Kidney epithelial cell (primary cell): ENCODE data around the gene ASTN1. TPM values are rescaled to one million over a fixed set of nuclear protein-coding genes. Genes with fewer than 3 reads are reported as not detected.

Experiments
- DNase-seq: peaks from one replicate; pipeline ENCODE4 v3.0.0-alpha.2; 2010; ENCODE audit warnings: low read depth
- H3K27me3 ChIP-seq: 2 replicates; pipeline ENCODE4 v1.6.0; 2011; ENCODE audit warnings: low read length; ENCODE audit not compliant: control insufficient read depth, insufficient read depth
- H3K36me3 ChIP-seq: 2 replicates; pipeline ENCODE4 v1.5.1; 2011; ENCODE audit warnings: low read length; ENCODE audit not compliant: control insufficient read depth, insufficient read depth
- H3K4me3 ChIP-seq: 2 replicates; pipeline ENCODE4 v1.5.1; 2011; ENCODE audit warnings: low read depth, mild to moderate bottlenecking, control low read depth, low read length
- CTCF ChIP-seq: IDR thresholded peaks from 2 replicates; pipeline ENCODE4 v1.5.1; 2011; ENCODE audit warnings: mild to moderate bottlenecking, moderate library complexity, low read length, control low read depth, inconsistent platforms; ENCODE audit not compliant: insufficient read depth, poor library complexity, severe bottlenecking
- total RNA-seq: library from RNA; depleted of rRNA; stranded (reverse); fragments of >200 nt; gene quantifications from 2 replicates; pipeline ENCODE4 v1.2.3, GENCODE V29; 2015

The ASTN1 gene
- total RNA-seq, 1 donor from 2014 or later = 0.21 TPM

GRCh38 chr1:177044390-177044789 lies 120.1 kb downstream of the ASTN1 start:
- H3K27me3 ChIP-seq = no peaks in the 10 kb centered on the region
- no peak for TF ChIP-seq CTCF
- no peaks in the 10 kb centered on the region for H3K36me3 ChIP-seq
- DNase-seq = no peak
- no peak overlapping the region for H3K4me3 ChIP-seq

- no peak for DNase-seq
- H3K36me3 ChIP-seq = no peaks in the 10 kb centered on the region
- TF ChIP-seq CTCF = no peak
- no peak overlapping the region for H3K4me3 ChIP-seq
- no peaks in the 10 kb centered on the region for H3K27me3 ChIP-seq
These were observed 120.9 kb downstream of the ASTN1 start for GRCh38 chr1:177043597-177043996.

GRCh38 chr1:177035586-177035985 lies 128.9 kb downstream of the ASTN1 start:
- TF ChIP-seq CTCF = no peak
- Histone ChIP-seq H3K4me3 (no peak overlapping the region), H3K27me3 (no peaks in the 10 kb centered on the region), H3K36me3 (no peaks in the 10 kb centered on the region)
- no peak for DNase-seq

GRCh38 chr1:177033628-177034027 lies 130.9 kb downstream of the ASTN1 start:
- Histone ChIP-seq H3K36me3 (no peaks in the 10 kb centered on the region), H3K4me3 (no peak overlapping the region), H3K27me3 (no peaks in the 10 kb centered on the region)
- no peak for TF ChIP-seq CTCF
- no peak for DNase-seq

- no peak overlapping the region for H3K4me3 ChIP-seq
- no peak for DNase-seq
- TF ChIP-seq CTCF = no peak
- no peaks in the 10 kb centered on the region for H3K27me3 ChIP-seq
- no peaks in the 10 kb centered on the region for H3K36me3 ChIP-seq
These were observed 132.1 kb downstream of the ASTN1 start for GRCh38 chr1:177032434-177032833.

- no peak overlapping the region for H3K4me3 ChIP-seq
- H3K36me3 ChIP-seq = no peaks in the 10 kb centered on the region
- H3K27me3 ChIP-seq = no peaks in the 10 kb centered on the region
- no peak for DNase-seq
- no peak for TF ChIP-seq CTCF
These were observed 139.9 kb downstream of the ASTN1 start for GRCh38 chr1:177024623-177025022.
